Left kidney (tissue), 2 donors: ENCODE measurements around the gene CCDC167. TPM values are rescaled to one million over a fixed set of nuclear protein-coding genes. Genes with fewer than 3 reads are reported as not detected.

ENCODE experiments used
- DNase-seq: peaks from one replicate; pipeline ENCODE4 v3.0.0-alpha.2; 2013
- polyA plus RNA-seq: library from polyadenylated mRNA; unstranded; fragments of 120-200 nt; gene quantifications from one replicate; pipeline ENCODE4 v1.2.1, GENCODE V29; 2013; ENCODE audit not compliant: insufficient read length

Gene CCDC167
- polyA plus RNA-seq, 1 donor = 23.3 TPM

DNA sequence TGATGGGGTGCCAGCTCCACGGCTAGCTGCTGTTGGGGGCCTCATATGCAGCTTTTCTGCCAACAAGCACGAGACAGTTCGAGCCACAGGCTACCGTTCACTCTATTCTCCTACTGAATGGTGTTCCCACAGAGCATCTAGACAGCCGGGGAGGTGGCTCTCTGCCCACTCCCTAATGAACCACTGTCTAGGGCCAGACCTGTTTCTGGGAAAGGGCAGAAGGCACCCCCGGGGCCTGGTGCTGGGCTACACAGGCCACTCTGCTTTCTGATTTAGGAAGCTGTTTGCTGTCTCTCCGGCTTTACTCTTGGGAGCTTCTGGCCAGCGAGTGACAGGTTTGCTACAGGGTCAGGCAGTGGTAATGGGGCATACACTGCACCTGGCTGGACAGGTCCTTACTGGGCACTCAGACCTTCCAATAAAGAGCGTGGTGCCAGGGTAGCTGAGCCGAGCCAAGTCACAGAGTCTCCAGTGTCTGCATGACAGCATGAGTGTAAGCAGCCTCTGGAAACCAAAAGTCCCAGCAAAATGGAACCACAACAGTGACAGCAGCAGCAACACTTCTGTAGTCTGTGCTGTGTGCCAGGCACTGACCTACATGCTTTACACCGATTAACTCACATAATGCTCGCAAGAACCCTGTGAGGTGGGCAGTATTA lies 8.4 kb downstream of the CCDC167 start:
- DNase-seq = no peak

DNA sequence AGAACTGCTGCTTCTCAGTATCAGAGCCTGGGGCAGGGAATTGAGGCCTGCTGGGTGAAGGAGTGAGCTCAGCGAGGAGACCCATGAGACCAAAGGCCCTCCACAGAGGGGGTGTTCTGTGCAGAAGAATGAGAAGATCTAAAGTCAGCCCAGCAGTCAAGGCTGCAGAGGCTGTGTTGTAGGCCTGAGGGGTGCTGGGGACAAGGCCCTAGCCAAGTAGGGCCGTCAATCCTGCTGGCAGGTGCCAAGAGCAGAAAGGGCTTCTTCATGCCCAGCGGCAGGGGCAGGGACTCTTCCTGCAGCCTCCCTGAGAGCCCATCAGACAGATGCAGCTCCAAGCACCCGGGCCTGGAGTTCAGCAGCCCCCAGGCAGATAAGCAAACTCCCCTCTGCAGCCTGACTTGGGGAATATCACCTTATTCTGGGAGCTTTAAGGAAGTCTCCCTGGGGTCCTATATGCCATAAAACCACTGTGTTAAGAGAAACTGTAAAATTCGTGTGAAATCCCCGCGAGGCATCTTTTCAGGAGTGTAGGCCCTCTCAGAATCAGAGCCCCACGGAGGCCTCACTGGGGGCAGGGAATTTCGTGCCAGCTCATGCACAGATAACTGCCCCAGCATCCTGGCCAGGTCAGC lies 9.0 kb downstream of the CCDC167 start:
- no peak for DNase-seq

DNA sequence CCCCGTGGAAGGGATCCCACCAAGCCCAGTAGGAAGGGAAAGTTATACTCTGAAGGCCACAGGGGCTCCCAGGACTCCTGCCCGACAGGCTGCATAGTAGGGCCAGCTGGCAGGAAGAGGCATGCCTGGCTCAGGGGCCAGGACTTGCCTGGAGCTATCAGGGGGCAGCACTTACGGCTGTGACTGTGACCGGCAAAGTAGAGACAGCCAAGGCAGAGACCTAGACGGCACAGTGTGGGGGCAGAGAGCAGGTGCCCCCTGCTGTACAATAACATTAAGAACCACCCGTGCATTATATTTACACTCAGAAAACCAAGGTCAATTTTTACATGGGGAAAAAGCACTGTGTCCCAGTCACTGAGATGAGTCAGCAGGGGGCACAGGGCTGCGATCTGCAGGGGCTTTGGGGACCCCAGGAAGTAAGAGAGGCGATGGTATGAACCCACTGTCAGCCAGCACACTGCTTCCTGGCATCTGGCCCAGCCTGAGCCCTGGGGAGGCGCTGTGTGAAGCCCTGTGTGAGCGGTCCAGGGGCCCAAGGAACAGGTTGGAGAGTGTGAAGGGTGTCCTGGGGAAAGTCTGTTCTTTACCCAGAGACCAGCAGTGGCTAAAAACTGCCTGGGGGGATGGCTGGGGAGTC lies 9.9 kb downstream of the CCDC167 start:
- DNase-seq = no peak

DNA sequence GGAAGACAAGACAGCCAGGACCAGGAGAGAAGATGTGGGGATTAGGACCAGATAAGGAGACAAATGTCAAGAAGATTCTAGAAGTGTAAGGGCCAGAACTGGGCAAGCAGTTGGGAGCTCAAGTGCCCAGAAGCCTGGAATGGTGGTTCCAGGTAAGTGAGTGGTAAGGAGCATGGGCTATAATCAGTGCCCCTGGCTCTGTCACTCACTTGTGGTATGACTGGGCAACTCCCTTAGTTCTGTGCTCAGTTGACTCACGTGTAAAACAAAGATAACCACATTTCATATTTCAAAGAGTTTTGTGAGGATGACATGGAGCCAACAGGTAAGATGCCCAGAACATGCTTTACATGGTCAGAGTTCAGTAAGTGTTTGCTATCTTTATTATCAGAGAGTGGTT lies 11.2 kb downstream of the CCDC167 start:
- DNase-seq = no peak

DNA sequence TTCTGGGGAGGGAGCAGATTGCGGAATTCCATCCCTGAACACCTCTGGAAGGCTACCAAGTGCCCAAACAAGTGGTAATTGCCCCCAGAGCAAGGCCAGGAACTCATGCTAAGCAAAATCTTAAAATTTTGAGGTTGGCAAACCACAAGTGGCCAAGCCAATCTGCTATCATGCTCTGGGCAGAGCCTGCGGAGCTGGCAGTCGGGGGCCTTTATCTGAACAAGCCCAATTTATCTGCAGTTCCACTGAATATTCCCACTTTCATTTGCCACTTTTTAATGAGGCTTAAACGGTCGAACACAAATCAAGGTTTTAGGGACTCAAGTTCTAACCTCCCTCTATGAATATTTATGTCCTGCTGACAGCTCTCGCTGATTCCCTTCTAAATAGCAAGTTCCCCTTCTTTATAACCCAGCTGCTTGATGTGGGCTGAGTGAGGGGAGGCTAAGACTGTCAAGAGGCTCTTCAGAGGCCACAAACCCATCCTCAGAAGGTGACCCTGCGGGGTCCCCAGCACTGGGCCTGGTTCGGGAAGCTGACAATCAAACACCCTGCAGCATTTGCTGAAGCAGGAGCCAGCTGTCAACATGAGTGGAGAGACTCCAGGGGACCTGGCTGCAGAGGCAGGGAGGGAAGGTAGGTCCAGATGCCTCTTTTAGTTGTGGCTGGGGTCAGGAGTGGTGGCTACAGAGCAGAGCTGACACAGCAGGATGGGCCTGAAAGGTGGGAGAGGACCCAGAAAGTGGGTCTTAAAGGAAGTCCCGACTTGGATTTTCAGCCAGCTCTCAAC lies 11.9 kb downstream of the CCDC167 start:
- DNase-seq = no peak

DNA sequence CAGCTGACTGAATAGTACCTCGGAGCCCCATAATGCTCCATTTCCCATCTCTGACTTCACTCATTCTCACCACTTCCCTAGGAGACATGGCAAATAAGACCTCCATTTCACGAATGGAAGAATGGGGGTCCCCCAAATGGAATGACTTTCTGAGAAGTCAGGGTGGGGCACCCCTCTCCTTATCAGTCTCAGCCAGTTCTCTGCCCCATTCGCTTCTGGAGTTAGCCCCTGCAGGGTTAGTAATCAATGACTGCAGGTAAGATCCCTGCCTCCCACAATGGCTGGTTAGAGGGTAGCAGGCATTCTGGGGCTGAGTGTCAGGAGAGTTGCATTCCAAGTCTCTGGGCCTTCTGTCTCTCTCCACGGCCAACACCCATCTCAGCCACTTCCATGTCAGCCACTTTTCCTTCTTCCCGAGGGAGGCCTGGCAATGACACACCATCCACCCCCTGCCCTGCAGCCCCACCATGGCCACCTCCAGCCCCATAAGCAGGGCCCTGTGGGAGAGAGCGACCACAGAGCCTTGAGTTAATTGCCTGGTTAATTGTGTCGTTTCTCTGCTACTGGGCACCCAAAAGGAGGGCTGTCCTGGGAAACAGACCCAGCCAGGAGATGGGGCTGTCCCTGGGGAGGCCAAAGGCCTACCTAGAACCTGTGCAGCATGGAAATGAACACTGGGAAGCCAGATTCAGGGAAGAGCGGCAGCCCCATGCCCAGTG lies 13.4 kb downstream of the CCDC167 start:
- no peak for DNase-seq

DNA sequence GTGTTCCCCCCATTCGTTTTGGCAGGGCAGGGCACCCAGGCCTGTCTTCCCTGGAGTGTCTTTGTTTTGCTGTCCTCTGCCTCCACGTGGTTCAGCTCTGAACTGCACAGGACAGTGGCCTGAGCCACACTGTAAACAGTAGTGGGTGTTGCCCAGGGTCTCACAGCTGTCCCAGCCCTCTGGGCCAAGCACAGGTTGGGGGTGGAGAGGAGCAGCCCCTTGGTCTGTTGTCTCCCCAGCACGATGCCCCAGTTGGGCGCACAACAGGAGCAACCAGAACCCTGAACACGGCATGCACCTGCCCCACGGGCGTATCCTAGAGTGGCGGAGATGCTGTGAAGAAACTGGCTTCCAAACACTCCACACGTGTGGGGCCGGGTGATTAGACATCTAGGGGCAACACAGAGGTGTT lies 14.4 kb downstream of the CCDC167 start:
- no peak for DNase-seq

DNA sequence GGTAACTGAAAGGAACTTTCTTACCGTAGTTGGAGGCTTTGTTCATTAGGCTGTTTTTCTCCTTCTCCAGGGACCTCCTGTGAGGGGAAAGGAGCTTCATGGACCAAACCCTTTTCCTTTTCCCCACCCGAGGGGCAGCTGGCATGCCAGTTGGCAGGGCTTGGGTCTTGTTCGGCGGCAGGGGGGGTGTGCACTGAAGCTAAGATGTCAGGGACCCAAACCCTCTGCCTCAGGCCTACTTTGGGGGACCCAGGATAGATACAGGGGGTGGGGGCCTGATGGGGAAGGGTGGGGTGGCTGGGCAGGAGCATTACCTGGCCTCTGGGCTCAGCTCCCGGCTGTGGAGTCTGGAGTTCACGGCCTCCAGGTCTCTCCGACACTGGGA lies 14.9 kb downstream of the CCDC167 start:
- DNase-seq = no peak

DNA sequence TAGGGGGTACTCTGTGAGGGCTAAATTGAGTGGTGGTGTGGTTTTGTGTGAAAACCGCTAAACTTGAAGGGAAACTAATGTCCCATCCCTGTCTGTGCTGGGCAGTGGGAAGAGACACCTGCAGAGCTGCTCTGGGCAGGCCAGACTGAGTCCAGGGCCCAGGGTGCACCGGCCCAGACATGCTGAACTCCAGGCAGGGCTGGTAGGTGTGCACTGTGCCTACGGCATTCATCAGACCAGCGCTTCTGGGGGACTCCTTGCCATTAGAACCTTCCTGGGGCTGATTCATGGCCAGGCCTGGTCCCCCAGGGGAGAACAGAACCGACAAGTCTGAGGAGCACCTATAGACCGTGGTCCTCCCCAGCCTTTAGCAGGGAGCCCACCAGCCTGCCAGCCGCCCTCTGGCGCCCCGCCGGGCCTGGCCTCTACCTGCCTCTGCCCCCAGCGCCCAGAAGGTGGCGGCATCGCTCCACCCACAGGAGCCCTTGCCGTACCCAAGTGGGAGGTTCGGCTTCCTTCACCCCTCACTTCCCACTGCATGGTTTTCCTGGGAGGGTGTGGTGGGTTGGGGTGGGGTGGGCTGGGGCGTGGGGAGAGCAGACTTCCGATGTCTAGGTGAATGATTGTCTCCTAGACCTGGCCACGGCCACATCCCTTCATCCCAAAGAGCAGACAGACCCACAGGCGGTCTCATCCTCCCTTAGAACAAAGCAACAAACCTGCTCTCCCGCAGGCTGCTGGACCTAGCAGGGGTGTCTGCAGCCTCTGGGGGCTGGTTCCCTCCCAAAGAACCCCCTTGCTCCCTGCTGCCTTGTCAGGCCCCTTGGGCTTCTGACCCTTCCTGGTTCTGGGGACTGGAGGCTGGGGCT lies 15.5 kb downstream of the CCDC167 start:
- DNase-seq = peak; percentile 54

DNA sequence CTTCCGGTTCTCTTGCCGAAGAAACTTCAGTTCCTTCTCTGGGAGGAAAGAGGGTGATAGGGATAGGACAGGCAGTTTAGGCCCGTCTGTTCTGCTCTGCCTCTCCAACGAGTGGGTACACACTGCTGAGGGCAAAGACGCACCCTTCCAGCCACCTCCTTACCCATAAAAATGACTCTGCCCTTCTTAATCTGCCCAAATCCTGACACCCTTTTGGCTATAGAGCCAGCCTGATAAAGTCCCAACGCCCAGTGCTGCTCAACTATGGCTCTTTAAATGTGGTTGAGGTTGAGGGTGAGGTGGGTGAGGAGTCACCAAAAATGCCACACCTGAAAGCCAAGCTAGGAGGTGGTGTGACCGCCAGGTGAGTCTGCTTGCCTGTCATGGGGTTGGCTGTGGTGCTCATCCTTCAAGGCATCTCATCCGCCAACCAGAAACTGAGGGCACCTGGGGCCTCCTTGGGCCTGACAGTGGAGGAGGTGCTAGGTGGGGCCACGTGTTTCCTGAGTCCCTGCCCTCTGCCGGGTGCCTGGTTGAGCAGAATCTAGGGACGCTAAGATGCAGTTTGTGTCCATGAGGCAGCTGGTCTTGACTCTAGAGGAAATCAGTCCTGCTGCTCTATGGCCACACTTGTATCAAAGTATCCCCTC lies 16.3 kb downstream of the CCDC167 start:
- no peak for DNase-seq

DNA sequence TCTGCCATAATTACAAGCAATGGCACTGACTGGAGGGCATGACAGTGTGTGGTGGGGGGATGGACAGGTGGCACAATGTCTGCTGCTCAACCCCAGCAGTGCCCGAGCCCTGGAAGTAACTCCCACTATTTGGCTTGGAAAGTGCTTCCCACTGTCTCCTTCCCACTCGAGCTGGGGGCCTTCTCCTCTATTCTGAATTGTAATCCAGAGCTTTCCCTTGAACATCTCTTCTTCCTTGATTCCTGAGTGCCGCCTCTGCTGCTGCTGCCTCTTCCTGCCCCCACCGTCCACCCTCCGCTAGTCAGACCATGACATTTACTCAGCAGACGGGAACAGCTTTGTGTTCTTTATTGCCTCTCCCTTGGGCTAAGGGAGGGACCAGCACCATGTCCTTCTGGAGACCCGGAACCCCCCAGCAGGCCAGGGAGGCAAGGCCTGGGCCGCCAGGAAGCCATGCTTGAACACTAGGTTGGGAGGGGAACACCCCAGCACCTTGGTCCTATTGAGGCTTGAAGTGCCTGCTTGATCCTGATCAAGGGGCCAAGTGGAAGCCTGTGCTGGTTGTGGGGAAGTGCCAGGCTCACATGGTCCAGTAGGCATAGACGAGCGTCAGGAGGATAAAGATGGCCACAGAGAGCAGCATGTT lies 17.0 kb downstream of the CCDC167 start:
- no peak for DNase-seq

DNA sequence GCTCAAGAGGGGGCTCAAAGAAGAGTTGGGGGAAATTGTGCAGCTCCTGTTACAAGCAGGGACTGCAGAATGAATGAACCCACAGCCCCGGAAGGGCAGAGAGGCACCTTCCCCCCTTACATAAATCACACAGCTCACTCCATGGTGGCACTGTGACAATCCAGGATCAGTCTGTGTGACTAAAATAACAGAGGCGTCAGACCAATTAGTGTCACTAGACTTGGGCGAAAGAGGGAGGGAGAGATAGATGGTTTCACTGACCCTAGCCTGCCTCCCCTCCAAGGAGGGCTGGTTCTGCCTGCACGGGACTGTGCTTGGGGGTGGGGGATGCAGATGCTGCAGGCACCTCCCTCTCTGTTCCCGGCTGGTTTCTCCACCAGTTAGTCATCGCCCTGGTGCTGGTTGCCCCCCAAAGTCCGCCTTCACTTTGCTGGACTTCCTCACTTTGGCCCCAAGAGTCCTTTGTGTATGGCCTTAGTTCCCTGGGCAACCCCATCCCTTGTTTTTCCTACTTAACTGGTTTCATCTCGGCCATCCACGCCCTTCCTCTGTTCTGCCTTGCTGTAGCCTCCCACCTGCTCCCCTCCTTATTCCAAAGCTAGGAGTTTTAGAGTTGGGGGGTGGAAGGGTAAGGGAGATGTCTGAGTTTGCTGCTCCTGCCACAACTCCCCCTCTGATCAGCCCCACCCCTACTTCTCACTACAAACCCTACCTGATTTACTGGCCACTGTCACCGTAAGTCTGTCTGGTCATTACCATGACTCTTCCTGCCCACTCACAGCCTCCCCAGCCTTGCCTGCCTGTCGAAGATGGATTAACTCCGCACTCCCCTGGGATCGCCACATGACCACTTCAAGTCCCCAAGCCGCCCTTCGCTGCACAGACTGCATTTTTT lies 17.7 kb downstream of the CCDC167 start:
- peak; percentile 71 for DNase-seq

DNA sequence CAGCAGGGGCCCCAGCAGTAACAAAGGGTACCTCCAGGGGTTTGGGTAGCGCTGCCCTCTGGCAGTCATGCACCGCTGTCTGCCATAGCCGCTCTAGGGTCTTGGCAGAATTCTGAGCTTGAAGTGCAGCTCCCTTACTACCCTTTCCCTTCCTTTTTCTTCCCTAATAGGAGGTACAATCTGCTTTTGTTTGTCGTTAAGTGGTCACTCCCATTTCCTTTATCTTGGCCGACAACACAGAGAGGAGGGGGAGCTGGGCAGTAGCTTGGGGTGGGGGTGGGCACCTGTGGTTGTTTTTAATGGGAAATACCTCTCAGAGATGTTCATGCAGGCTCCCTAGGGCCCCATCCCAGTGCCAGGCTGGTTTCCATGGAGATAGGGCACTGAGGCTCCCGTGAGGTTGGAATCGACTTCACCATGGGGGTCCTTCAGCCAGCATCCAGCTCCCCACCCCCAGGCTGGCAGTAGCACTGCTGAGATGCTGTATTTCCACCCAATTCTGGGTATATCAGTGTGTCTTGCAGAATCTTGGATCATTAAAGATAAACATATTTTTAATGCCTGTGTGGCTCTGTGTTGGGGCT lies 18.6 kb downstream of the CCDC167 start:
- no peak for DNase-seq

DNA sequence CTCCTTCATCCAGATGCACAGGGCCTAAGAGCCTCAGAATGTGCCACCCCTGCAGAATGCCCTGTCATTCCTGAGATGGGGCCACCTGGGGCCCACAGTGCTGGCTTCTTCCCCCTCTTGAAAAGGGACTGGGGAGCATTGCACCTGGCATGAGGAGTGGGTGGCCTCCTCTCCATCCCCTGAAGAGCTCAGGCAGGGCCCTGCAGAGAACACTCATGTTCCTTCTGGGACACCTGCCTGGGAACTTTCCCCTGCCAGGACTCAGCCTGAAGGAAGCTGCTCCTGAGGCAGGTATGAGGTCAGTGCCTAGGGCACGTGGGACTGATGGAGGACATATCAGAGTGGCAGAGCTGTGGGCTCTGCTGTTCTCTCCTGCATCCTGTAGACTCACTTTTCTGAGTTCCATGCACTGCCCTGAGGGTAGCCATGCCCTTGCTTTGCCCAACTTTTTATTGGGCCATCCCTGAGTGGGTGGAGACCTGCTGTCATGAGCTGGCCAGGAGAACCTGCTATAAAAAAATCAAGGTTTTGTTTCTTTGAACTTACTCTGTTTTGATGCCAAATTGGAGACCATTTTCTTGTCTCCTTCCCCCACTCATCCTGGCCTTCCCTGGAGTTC lies 19.5 kb downstream of the CCDC167 start:
- no peak for DNase-seq

DNA sequence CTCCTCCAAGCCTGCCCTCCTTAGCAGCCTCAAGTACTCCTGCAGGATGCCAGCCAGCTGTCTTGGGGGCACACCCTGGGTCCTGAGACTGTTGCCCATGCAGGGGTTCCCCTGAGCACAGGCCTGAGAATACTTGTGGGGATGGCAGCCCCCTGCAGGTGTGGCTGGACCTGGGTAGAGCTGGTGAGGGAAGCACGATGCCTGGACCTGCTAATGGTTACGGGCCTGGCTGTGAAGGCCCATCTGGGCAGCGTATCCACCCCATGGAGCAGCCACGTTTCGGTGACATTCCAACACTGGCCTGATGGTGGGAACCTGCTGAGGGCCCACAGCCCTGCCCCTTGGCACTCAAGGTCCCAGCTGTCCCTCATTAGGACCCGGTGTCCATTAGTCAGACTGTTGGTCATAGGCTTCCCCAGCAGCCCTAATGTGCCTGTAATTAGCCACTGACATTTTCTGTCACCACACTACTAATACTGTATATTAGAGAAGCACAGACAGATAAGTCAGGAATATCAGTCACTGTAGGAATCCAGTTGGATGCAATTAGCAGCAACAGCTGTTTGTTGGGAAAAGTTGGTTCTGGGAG lies 20.3 kb downstream of the CCDC167 start:
- DNase-seq = no peak

DNA sequence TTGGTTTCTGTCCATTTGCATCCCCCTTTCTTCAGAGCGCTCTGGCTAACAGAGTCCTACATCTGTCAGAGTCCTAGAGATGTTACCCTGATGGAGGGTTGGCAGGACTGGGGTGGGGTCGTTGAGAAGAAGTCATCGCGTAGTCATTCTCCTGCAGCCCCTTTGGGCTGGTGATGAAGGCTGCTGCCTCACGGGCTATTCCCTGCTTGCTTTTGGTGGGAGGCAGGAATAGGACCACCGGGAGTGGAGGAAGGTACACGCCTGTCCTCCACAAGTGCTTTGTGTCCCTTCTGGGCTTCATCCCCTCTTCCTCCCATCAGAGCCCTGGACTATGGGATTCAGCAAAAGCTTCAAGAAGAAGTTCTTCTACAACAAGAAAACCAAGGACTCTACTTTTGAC lies 20.9 kb downstream of the CCDC167 start:
- no peak for DNase-seq

DNA sequence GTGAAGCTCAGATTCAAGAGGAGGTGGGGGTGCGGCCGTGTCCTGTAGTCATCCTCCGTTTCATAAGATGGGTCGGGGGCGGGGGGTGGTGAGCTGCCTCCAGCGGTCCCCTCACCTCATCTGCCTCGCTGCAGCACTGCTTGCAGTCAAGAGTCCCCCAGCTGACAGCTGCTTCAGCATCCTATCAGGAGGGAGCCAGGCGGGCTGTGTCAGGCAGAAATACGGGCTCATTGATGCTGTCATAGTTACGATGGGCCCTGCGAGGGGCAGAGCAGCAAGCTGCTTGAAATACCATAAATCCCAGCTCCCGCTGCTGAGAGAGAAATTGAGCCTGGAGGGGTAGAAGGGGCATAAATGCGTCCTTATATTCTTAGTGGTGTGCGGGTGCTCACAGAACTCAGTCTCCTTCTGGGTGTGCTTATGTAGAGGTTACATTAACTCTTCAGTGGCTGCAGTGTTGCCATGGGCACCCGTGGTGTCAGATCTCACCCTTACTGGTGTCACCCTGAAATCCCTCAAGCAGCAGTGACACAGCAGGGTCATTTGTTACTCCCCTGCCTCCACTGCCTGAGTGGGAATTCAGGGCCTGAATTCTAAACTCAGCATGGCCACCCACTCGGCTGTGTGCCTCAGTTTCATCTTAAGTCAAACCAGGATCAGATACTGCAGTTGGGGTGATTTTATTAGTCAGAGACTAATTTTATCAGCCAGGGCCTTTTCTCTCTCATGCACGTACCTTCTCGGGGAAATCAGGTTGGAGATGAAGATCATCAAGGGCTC lies 21.8 kb downstream of the CCDC167 start:
- DNase-seq = no peak
